K562 (cell line): ENCODE results near the gene CTSS. TPM values are rescaled to one million over a fixed set of nuclear protein-coding genes. Genes with fewer than 3 reads are reported as not detected.

Experiments
- CHD7 ChIP-seq: fragments of 200-600 bp; sonication (generic); IDR thresholded peaks from one replicate; pipeline ENCODE4 v1.6.1; 2012; ENCODE audit warnings: mild to moderate bottlenecking, low read depth, low read length, inconsistent platforms
- polyA plus RNA-seq, 8 experiments: library from polyadenylated mRNA; depleted of rRNA in 4 of 8; stranded (reverse) in 5 of 8; unstranded in 3 of 8; fragments of >200 nt; fragmentation: Nextera tagmentation in 2 of 8; fragmentation: Illumina TruSeq in 1 of 8; extraction: Ambion mirVana in 2 of 8; extraction: Trizol in 1 of 8; gene quantifications; 2 replicates each; pipeline versions ENCODE4 v1.2.1 to v1.2.3, GENCODE V29; 2011 to 2014; ENCODE audit warnings: inconsistent platforms in 1 of 8, missing spikeins in 1 of 8
- total RNA-seq, 7 experiments: library from RNA; depleted of rRNA in 6 of 7; stranded (reverse); fragments of >200 nt in 6 of 7; fragmentation: Illumina TruSeq in 2 of 7; extraction: Trizol in 2 of 7; gene quantifications; 2 replicates each; pipeline versions ENCODE4 v1.2.1 to v1.2.3, GENCODE V29; 2011 to 2021; ENCODE audit warnings: low replicate concordance in 1 of 7
- TF ChIP-seq, protein P1 (sequence below): sonication (generic); formaldehyde crosslinking; IDR thresholded peaks from 2 replicates; pipeline ENCODE4 v1.8.1; 2023; ENCODE audit warnings: mild to moderate bottlenecking, missing genetic modification reagents, moderate library complexity
- TF ChIP-seq, protein P2 (sequence below): sonication (generic); formaldehyde crosslinking; IDR thresholded peaks from 2 replicates; pipeline ENCODE4 v1.8.0; 2022; ENCODE audit warnings: mild to moderate bottlenecking, missing genetic modification reagents

Gene CTSS
- total and polyA plus RNA-seq, 9 of the 15 experiments (the other 6 are each of a cell fraction or from before 2014, with no cell fraction given), result 8.6 to 24.9 (median 10.3) TPM

- no peak for TF ChIP-seq CHD7
- TF ChIP-seq, protein P1, sequence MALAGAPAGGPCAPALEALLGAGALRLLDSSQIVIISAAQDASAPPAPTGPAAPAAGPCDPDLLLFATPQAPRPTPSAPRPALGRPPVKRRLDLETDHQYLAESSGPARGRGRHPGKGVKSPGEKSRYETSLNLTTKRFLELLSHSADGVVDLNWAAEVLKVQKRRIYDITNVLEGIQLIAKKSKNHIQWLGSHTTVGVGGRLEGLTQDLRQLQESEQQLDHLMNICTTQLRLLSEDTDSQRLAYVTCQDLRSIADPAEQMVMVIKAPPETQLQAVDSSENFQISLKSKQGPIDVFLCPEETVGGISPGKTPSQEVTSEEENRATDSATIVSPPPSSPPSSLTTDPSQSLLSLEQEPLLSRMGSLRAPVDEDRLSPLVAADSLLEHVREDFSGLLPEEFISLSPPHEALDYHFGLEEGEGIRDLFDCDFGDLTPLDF (CRISPR knock-in tag), result no peak
- TF ChIP-seq, protein P2, sequence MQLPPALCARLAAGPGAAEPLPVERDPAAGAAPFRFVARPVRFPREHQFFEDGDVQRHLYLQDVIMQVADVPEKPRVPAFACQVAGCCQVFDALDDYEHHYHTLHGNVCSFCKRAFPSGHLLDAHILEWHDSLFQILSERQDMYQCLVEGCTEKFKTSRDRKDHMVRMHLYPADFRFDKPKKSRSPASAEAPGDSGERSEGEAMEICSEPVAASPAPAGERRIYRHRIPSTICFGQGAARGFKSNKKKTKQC (CRISPR knock-in tag), result no peak
Observed at GRCh38 chr1:150760013-150760412, 5.6 kb downstream of the CTSS start (continued).
